Osteoblast (primary cell): ENCODE results near the gene IGF2R. TPM values are rescaled to one million over a fixed set of nuclear protein-coding genes. Genes with fewer than 3 reads are reported as not detected.
A peak's percentile ranks its signal among the peaks of the same experiment; 100 is the strongest.

Experiments used
- DNase-seq: peaks from one replicate; pipeline ENCODE4 v3.0.0; 2011; ENCODE audit warnings: low spot score, mixed read lengths; ENCODE audit not compliant: insufficient read length; ENCODE audit errors: missing footprints
- H2AFZ ChIP-seq: 2 replicates; pipeline ENCODE4 v1.6.0; 2011; ENCODE audit warnings: mild to moderate bottlenecking, low read length
- H3K27ac ChIP-seq: 2 replicates; pipeline ENCODE4 v1.5.1; 2011; ENCODE audit warnings: mild to moderate bottlenecking, low read depth, low read length, moderate library complexity
- H3K27me3 ChIP-seq: 2 replicates; pipeline ENCODE4 v1.6.0; 2012; ENCODE audit warnings: mild to moderate bottlenecking, control low read depth, inconsistent platforms, low read length, moderate library complexity; ENCODE audit not compliant: insufficient read depth
- H3K36me3 ChIP-seq: 2 replicates; pipeline ENCODE4 v1.5.1; 2011; ENCODE audit warnings: mild to moderate bottlenecking, low read length, control low read depth, moderate library complexity; ENCODE audit not compliant: insufficient read depth
- H3K4me1 ChIP-seq: 2 replicates; pipeline ENCODE4 v1.5.1; 2011; ENCODE audit warnings: mild to moderate bottlenecking, low read length, control low read depth, moderate library complexity; ENCODE audit not compliant: insufficient read depth
- H3K4me2 ChIP-seq: 2 replicates; pipeline ENCODE4 v1.6.0; 2011; ENCODE audit warnings: mild to moderate bottlenecking, low read length; ENCODE audit not compliant: insufficient read depth
- H3K4me3 ChIP-seq: fragments of 200-600 bp; sonication (generic); 3 replicates; pipeline ENCODE4 v1.5.1; 2012; ENCODE audit warnings: mild to moderate bottlenecking, low read length, inconsistent platforms; ENCODE audit not compliant: insufficient read depth
- H3K79me2 ChIP-seq: 2 replicates; pipeline ENCODE4 v1.6.0; 2012; ENCODE audit warnings: mild to moderate bottlenecking, low read length, control low read depth, inconsistent platforms; ENCODE audit not compliant: insufficient read depth
- H3K9me3 ChIP-seq: 2 replicates; pipeline ENCODE4 v1.5.1; 2011; ENCODE audit warnings: low read depth, low read length, control low read depth
- H4K20me1 ChIP-seq: 2 replicates; pipeline ENCODE4 v1.6.0; 2012; ENCODE audit warnings: mild to moderate bottlenecking, low read length, control low read depth; ENCODE audit not compliant: insufficient read depth
- total RNA-seq: library from RNA; depleted of rRNA; stranded (reverse); fragments of >200 nt; gene quantifications from 2 replicates; pipeline ENCODE4 v1.2.3, GENCODE V29; 2012
- TF ChIP-seq, protein P1 (sequence below): IDR thresholded peaks from 2 replicates; pipeline ENCODE4 v1.5.1; 2011; ENCODE audit warnings: mild to moderate bottlenecking, low read depth, low read length, moderate library complexity; ENCODE audit errors: extremely low read depth

Gene IGF2R
- total RNA-seq, 1 donor, result 174 TPM

DNA sequence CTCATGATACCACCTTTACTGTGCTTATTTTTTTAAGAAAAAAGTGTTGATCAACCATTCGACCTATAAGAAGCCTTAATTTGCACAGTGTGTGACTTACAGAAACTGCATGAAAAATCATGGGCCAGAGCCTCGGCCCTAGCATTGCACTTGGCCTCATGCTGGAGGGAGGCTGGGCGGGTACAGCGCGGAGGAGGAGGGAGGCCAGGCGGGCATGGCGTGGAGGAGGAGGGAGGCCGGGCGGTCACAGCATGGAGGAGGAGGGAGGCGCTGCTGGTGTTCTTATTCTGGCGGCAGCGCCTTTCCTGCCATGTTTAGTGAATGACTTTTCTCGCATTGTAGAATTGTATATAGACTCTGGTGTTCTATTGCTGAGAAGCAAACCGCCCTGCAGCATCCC lies 137.1 kb downstream of the IGF2R start:
- H4K20me1 ChIP-seq, result peaks cover 8% of the 10 kb centered on the region
- H3K27me3 ChIP-seq, result no peaks in the 10 kb centered on the region
- H3K79me2 ChIP-seq, result peaks cover 7% of the 10 kb centered on the region
- DNase-seq, result no peak
- peaks cover 31% of the 10 kb centered on the region for H3K36me3 ChIP-seq
- no peak overlapping the region for H3K27ac ChIP-seq
- TF ChIP-seq, protein P1, sequence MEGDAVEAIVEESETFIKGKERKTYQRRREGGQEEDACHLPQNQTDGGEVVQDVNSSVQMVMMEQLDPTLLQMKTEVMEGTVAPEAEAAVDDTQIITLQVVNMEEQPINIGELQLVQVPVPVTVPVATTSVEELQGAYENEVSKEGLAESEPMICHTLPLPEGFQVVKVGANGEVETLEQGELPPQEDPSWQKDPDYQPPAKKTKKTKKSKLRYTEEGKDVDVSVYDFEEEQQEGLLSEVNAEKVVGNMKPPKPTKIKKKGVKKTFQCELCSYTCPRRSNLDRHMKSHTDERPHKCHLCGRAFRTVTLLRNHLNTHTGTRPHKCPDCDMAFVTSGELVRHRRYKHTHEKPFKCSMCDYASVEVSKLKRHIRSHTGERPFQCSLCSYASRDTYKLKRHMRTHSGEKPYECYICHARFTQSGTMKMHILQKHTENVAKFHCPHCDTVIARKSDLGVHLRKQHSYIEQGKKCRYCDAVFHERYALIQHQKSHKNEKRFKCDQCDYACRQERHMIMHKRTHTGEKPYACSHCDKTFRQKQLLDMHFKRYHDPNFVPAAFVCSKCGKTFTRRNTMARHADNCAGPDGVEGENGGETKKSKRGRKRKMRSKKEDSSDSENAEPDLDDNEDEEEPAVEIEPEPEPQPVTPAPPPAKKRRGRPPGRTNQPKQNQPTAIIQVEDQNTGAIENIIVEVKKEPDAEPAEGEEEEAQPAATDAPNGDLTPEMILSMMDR, result no peak
- peaks cover 6% of the 10 kb centered on the region for H3K4me1 ChIP-seq
- H2AFZ ChIP-seq, result no peak overlapping the region
- H3K4me3 ChIP-seq, result no peak overlapping the region
- H3K9me3 ChIP-seq, result no peaks in the 10 kb centered on the region
- H3K4me2 ChIP-seq, result no peak overlapping the region

DNA sequence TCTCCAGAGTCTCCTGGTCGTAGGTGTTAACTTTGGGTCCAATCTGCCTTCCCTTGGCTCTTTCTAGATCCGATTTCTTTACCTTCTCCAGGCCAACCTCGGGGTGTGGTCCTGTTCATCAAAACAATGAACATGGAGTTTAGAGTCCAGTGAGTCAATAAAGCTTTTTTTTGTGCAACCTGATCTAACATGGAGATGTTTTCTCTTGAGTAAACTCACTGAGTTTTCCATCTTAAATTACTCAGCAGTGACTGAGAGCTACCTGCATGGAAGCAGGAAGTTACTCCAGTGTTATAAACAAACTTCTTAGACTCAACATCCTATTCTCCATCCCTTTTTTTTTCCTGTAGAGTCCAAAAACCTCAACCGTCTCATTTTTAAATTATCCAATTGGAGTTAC lies 137.8 kb downstream of the IGF2R start:
- H4K20me1 ChIP-seq, result peaks cover 4% of the 10 kb centered on the region
- peaks cover 31% of the 10 kb centered on the region for H3K36me3 ChIP-seq
- no peaks in the 10 kb centered on the region for H3K4me1 ChIP-seq
- DNase-seq, result peak; percentile 55
- H3K4me2 ChIP-seq, result no peak overlapping the region
- H3K9me3 ChIP-seq, result no peaks in the 10 kb centered on the region
- no peak overlapping the region for H3K27ac ChIP-seq
- no peak overlapping the region for H3K4me3 ChIP-seq
- TF ChIP-seq, protein P1, result no peak
- H3K27me3 ChIP-seq, result no peaks in the 10 kb centered on the region
- no peak overlapping the region for H2AFZ ChIP-seq
- peaks cover 4% of the 10 kb centered on the region for H3K79me2 ChIP-seq

DNA sequence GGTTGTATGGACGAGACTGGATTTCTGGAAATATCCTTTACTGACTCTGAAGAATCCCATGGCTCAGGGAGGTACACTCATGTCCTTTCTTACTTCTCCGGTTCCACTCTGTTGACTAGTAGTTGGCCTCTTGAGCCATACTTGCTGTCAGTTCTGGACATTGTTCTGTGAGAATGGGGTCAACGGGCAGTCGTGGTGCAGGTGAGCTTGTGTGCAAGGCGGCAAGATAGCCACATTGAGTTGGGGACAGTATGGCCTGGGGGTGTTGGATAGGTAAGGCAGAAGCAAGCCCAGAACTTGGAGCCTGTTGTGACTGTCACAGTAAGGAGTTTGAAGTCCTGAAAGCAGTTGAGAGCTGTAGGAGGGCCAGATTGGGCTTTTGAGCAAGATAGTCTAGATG lies 139.2 kb downstream of the IGF2R start:
- DNase-seq, result no peak
- Histone ChIP-seq H3K4me3 (no peak overlapping the region), H3K79me2 (no peaks in the 10 kb centered on the region), H3K4me1 (no peaks in the 10 kb centered on the region), H4K20me1 (no peaks in the 10 kb centered on the region), H3K27me3 (no peaks in the 10 kb centered on the region), H3K9me3 (no peaks in the 10 kb centered on the region), H3K36me3 (peaks cover 31% of the 10 kb centered on the region), H2AFZ (no peak overlapping the region), H3K27ac (no peak overlapping the region), H3K4me2 (no peak overlapping the region)
- TF ChIP-seq, protein P1, result no peak

DNA sequence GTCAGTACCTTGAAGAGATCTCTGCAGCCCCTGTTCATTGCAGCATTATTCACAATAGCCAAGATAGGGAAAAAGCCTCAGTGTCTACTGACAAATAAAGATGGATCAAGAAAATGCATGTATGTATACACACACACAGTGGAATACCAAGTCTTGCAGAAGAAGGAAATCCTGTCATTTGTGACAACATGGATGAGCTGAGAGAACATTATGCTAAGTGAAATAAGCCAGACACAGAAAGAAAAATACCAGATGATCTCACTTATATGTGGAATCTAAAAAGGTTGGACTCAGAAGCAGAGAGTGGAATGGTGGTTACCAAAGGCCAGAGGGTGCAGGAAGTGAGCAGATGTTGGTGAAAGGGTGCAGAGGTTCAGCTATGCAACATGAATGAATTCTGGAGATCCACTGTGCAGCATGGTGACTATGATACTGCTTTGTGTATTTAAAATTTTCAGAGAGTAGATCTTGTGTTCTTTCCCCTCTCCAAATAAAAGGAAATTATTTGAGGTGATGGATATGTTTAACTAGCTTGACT lies 141.8 kb downstream of the IGF2R start:
- H3K27ac ChIP-seq, result no peak overlapping the region
- H3K4me2 ChIP-seq, result no peak overlapping the region
- no peak overlapping the region for H2AFZ ChIP-seq
- no peaks in the 10 kb centered on the region for H3K79me2 ChIP-seq
- H3K36me3 ChIP-seq, result peaks cover 10% of the 10 kb centered on the region
- H3K4me3 ChIP-seq, result no peak overlapping the region
- H3K9me3 ChIP-seq, result no peaks in the 10 kb centered on the region
- no peak for DNase-seq
- H3K4me1 ChIP-seq, result no peaks in the 10 kb centered on the region
- no peaks in the 10 kb centered on the region for H3K27me3 ChIP-seq
- TF ChIP-seq, protein P1, result no peak
- H4K20me1 ChIP-seq, result no peaks in the 10 kb centered on the region
